GM18861 (cell line): ENCODE results near the gene MBLAC1.
A peak's percentile ranks its signal among the peaks of the same experiment; 100 is the strongest.

Experiments
- ATAC-seq: cut with Tn5 transposase; IDR thresholded peaks from one replicate; pipeline ENCODE4 v1.9.1; 2021; ENCODE audit not compliant: unreplicated experiment

Gene MBLAC1

GRCh38 chr7:100126931-100127865, at the start of gene MBLAC1:
MBLAC1 (plus strand) TSS chr7:100126967; CDS start chr7:100127396, 429 bp downstream.
- ATAC-seq: peak; percentile 38

GRCh38 chr7:100077205-100077604, 49.6 kb upstream of the MBLAC1 start:
- ATAC-seq: no peak

GRCh38 chr7:100079024-100079560, 47.7 kb upstream of the MBLAC1 start:
- ATAC-seq: no peak

- ATAC-seq: peak; percentile 3
These were observed 45.7 kb upstream of the MBLAC1 start for GRCh38 chr7:100080907-100081534.

GRCh38 chr7:100081535-100082102, 45.1 kb upstream of the MBLAC1 start, which contains the start of gene ZNF3:
ZNF3 (minus strand) TSS chr7:100081723; CDS start chr7:100077357, 4,366 bp downstream.
- ATAC-seq: peak; percentile 63

GRCh38 chr7:100082978-100083377, 43.8 kb upstream of the MBLAC1 start:
- ATAC-seq: no peak

GRCh38 chr7:100085515-100085914, 41.3 kb upstream of the MBLAC1 start:
- ATAC-seq: no peak

GRCh38 chr7:100087055-100087750, 39.6 kb upstream of the MBLAC1 start:
- ATAC-seq: no peak

- no peak for ATAC-seq
These were observed 38.6 kb upstream of the MBLAC1 start for GRCh38 chr7:100088095-100088620.

GRCh38 chr7:100088621-100089457, 37.9 kb upstream of the MBLAC1 start, which contains the start of gene COPS6:
COPS6 (plus strand) TSS chr7:100088969; CDS start chr7:100088991, 22 bp downstream.
- ATAC-seq: no peak

- ATAC-seq: no peak
These were observed 37.1 kb upstream of the MBLAC1 start for GRCh38 chr7:100089458-100090196.

GRCh38 chr7:100090527-100091410, 36.0 kb upstream of the MBLAC1 start:
- no peak for ATAC-seq

GRCh38 chr7:100091411-100092181, 35.2 kb upstream of the MBLAC1 start:
- ATAC-seq: no peak

- ATAC-seq: no peak
These were observed 33.7 kb upstream of the MBLAC1 start for GRCh38 chr7:100093054-100093453.

- ATAC-seq: no peak
These were observed 33.3 kb upstream of the MBLAC1 start for GRCh38 chr7:100093498-100093897.

- ATAC-seq: no peak
These were observed 32.8 kb upstream of the MBLAC1 start for GRCh38 chr7:100093925-100094486.

GRCh38 chr7:100095289-100095688, 31.5 kb upstream of the MBLAC1 start:
- no peak for ATAC-seq
